HG03066 (cell line): ENCODE results near the gene ITPR1.
"Not testable (repeated sequence)": the region's sequence is repeated elsewhere in the genome, so short reads cannot be mapped to it uniquely, and the experiment has no call there.

ENCODE experiments used
- ATAC-seq: cut with Tn5 transposase; IDR thresholded peaks from one replicate; pipeline ENCODE4 v1.9.1; 2021; ENCODE audit warnings: low read depth; ENCODE audit not compliant: unreplicated experiment

The ITPR1 gene

GRCh38 chr3:4751029-4751501 lies 257.9 kb downstream of the ITPR1 start:
- no peak for ATAC-seq

GRCh38 chr3:4751502-4752101 lies 258.5 kb downstream of the ITPR1 start:
- no peak for ATAC-seq

GRCh38 chr3:4752201-4753072 lies 259.3 kb downstream of the ITPR1 start:
- no peak for ATAC-seq

- ATAC-seq, result no peak
Measured at GRCh38 chr3:4753073-4753691, 260.0 kb downstream of the ITPR1 start.

- ATAC-seq, result peak; percentile 74
Measured at GRCh38 chr3:4754180-4755086, 261.3 kb downstream of the ITPR1 start.

- ATAC-seq, result no peak
Measured at GRCh38 chr3:4755566-4755965, 262.4 kb downstream of the ITPR1 start.

- no peak for ATAC-seq
Measured at GRCh38 chr3:4756057-4756775, 263.1 kb downstream of the ITPR1 start.

GRCh38 chr3:4756855-4757574 lies 263.9 kb downstream of the ITPR1 start:
- ATAC-seq, result no peak

- no peak for ATAC-seq
Measured at GRCh38 chr3:4757575-4758248, 264.6 kb downstream of the ITPR1 start.

GRCh38 chr3:4758249-4758860 lies 265.2 kb downstream of the ITPR1 start:
- no peak for ATAC-seq

- no peak for ATAC-seq
Measured at GRCh38 chr3:4758957-4759656, 266.0 kb downstream of the ITPR1 start.

- ATAC-seq, result no peak
Measured at GRCh38 chr3:4759689-4760312, 266.7 kb downstream of the ITPR1 start.

- ATAC-seq, result no peak
Measured at GRCh38 chr3:4761759-4762158, 268.6 kb downstream of the ITPR1 start.

GRCh38 chr3:4762481-4763230 lies 269.5 kb downstream of the ITPR1 start:
- ATAC-seq, result not testable (repeated sequence)

GRCh38 chr3:4763604-4764247 lies 270.6 kb downstream of the ITPR1 start:
- no peak for ATAC-seq

GRCh38 chr3:4765212-4765611 lies 272.1 kb downstream of the ITPR1 start:
- ATAC-seq, result no peak
